Stimulated activated CD4-positive, alpha-beta T cell treated with anti-CD3 and anti-CD28 coated beads, Interleukin-12 subunit alpha, Interleukin-12 subunit beta, amount 100 ng/mL, for 4 hours (primary cell): Measurements from ENCODE around the gene MYLK4.

Experiments used
- DNase-seq: peaks from one replicate; pipeline ENCODE4 v3.0.0-alpha.2; 2020

Gene MYLK4

DNA sequence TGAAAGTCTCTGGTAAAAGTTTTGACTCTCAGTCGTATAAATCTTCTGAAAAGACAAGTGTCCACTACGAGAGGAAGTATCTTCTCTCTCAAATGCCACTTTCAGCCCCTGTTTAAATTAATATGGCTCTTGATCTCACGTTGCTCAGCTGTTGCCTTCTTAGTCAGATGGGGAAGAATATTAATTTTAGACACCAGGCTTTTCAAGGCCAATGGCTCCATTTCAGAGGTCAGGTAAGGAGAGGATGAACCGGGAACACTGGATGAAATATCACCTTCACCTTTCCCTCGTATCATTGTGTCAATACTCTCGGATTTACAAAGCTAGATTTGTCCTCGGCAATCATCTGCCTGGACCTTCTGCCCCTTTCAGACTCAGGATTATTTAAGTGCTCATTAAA lies at the start of gene MYLK4:
Gene MYLK4 (minus strand): TSS at position 91 of the 400 bp plus-strand sequence. CDS start 1,628 bp downstream, outside the sequence.
- DNase-seq, result no peak

DNA sequence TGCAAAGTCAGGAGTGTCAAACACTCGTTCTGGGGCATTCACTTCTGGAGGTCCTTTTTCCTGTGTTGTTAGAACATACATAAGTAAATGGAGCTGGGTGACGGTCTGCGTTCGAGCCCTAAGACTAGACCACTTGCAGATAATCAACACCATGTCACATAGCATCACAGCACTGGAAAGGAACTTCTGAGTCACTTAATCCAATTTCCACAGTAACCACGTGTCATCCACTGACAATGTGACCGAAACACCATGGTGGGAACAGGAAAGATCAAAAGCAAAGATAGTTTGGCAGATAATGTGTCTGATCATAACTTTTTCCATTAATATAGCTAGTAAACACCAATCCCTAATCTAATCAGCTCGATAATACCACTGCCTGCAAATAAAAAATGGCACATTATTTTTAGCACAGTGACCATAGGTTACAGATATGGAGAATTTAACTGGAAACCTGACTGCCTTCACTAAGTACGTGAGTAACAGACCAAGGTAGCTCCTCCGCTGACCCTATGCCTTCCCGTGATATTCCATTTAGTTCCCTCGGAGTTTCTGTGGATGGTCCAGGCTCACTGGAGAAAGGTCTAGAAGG lies 49.3 kb upstream of the MYLK4 start:
- no peak for DNase-seq

DNA sequence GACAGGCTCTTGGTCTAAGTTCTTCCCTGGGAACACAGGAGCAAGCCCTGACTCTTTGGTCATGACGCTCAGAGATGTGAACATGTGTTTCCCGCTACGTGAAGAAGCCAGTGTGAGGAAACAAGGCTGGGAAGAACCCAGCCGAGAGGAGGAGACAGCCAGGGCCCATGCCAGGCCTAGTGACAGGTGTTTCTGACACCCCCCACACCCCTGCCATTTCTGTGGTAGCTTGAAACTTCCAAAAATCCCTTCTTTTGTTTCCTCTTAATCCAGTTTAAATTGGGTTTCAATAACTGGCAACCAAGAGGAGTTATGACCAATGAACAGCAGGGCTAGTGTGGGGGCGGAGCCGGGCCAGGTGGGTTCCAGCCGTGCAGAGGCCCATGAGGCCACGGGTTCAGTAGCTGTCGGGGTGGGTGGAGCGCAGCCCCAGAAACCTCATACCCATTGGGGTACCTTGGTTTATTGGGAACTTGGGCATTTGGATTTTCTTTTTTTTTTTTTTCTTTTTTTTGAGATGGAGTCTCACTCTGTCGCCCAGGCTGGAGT lies 47.9 kb upstream of the MYLK4 start:
- DNase-seq, result no peak

DNA sequence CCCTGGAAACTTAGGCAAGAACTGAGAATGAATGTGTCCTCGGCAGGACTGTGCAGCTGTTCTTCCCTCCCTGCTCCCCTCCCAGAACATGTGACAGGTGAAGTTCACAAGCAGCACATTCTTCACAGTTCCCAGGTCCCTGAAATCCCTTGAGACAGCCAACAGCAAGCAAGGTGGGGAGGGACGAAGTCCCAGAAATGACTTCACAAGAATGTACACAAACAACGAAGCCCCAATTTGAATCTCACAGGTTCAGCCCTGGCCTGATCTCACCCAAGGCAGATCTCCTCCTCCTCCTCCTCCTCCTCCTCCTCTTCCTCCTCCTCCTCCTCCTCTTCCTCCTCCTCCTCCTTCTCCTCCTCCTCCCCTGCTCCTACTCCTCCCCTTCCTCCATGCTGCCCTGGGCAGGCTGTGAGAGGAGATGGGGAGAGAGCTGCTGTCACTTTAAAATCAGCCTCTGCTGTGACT lies 46.9 kb upstream of the MYLK4 start:
- DNase-seq, result no peak

DNA sequence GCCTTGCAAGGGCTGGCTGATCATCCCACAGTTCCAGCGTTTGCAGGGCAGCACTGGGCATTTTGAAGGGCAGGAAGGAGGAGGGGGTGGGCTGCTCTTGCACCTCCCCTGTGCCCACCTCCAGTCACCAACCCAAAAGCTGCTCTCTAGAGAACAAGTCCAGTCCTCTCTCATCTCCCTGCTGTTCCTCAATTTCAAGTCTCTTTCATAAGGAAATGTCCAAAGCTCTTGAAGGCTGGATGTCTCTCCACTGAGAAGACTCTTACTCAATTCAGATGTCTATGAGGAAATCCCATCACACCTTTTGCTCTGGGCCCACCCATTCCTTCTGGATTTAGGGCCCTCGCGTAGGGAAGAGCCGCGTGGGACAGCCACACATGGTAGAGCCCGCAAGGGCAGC lies 46.1 kb upstream of the MYLK4 start:
- DNase-seq, result no peak

DNA sequence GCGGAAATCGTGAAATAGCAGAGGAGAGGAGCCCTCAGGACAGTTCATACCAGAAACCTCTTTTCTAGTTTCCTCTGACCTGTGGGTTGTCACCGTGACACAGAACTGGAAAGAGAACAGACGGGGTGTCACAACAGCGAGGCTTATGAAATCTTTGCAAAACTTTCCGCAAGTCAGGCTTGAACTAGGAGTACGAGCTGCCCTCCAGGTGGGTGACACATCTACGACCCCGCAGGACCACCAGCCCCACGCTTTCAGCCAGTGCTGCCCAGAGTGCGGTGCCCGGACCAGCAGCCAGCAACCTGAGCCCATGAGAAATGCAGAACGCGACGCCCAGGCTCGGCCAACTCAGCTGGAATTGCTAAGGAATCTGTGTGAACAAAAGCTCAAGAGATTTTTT lies 45.2 kb upstream of the MYLK4 start:
- no peak for DNase-seq

DNA sequence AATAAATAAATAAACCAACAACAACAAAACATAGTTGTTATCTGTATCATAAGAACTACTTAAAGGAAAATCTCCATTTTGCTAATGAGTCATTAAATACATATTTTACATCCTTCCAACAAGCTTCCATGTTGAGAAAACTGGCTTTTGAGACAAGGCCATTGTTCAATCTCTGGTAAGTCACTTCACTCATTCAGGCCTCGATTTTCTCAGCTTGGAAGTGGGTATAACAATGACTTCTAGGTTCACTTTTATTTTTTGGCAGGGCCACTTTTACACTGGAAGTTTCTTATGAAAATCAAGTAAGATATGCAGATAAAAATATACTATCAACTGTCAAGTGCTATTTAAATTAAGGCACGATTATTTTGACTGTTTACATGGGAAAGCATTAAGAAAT lies 44.4 kb upstream of the MYLK4 start:
- no peak for DNase-seq

DNA sequence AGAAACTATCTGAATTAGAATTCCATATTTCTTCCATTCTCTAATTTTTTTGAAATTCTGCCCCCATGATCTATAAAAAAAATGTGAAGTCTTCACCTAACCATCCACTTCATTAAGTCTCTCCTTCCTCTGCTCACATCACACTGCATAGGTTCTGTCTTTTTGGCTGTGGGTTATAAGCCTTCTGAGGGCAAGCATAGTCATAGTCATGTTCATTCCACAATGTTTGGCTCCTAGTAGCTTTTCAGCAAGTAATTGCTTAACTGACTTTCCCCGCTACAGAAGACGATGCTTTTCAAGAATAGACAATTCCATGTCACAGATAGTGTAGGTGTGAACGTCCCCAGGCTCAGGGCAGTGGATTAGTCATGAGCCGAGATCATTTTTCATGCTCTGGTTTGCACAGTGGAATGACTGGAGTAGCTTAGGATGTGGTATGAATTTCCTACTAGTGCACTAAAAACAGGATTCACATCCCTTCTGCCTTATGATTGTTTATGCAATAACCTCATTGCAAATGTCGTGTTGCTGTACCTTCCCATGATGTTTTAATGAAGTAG lies 43.5 kb upstream of the MYLK4 start:
- no peak for DNase-seq

DNA sequence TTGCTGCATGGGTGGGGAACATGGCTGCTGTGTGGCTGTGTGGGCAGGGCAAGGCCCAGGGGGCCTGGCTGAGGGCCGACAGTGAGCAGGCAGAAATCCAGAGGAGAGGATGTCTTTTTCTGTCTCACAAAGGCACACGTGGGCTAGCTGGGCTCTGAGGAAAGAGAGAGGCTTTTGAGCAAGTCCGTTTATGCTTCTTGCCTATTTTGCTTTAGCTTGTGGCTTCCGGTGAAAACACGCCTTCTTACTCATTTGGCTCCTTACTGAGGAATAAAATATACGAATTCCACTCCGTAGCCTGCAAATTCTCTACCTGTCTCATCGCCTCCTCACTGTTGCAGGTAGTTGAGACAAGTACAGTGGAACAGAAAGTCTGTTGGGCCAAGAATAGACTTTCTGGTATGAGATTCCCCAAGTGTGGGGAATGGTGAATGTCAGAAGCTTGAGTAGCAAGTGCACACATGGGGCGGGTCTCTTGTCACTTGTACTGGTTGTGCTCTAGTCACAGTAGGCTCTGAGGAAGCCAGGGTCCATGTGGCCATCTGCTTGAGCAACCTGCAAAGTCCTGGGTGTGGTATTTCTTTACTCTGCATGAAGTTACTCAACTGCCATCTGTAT lies 42.9 kb upstream of the MYLK4 start:
- DNase-seq, result no peak

DNA sequence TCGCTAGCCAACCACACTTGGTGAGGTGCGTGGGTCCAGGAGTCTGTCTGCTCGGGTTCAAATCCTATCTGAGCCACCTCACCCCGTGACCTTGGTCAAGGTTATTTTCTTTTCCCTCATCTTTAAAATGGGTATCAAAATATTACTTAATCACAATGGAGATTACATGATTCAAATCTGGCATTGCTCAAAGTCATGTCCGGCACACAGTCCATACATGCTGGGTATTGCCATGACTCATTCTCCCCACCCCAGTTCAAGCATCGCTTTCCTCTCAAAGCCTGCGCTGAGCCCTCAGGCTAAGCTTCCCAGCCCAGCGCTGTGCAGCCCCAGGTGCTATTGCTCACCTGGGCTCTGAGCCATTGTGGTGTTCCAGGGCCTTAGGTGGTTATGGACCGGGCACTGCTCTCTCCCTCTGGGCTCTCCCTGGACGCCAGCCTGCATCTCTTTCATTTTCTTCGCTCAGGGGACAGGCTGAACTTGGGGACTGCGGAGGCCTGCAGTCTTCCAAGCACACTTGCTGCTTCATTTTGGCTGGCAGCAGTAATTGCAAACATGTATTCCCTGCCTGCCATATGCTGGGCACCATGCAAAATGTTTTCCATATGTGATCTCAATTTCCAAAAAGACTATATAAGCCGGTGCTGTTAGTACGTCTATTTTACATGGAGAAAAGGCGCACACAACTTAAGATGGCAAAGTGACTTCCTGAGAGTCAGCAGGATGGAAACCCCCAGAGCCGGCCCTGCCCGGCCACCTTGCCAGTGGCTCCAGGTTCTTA lies 41.8 kb upstream of the MYLK4 start:
- no peak for DNase-seq

DNA sequence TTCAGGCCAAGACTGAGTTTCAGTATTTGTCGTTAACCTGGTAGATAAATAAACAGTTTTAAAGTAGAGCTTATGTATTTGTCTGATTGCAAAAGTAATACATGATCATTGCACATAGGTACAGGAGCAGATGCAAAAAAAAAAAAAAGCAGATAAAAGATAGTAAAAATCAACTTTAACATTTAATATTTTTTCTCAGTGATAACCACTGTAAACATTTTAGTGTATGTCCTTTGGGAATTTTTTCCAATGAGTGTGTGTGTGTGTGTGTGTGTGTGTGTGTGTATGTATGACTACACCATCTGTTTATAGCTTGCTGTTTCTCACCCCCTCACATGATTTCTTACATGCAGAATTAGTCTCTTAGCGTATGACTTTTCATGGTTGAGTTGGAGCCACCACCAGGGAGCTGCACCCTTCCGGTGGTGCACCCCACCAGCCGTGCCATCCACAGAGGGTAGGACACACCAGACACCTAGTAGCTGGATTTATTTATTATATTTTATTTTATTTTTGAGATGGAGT lies 40.8 kb upstream of the MYLK4 start:
- no peak for DNase-seq

DNA sequence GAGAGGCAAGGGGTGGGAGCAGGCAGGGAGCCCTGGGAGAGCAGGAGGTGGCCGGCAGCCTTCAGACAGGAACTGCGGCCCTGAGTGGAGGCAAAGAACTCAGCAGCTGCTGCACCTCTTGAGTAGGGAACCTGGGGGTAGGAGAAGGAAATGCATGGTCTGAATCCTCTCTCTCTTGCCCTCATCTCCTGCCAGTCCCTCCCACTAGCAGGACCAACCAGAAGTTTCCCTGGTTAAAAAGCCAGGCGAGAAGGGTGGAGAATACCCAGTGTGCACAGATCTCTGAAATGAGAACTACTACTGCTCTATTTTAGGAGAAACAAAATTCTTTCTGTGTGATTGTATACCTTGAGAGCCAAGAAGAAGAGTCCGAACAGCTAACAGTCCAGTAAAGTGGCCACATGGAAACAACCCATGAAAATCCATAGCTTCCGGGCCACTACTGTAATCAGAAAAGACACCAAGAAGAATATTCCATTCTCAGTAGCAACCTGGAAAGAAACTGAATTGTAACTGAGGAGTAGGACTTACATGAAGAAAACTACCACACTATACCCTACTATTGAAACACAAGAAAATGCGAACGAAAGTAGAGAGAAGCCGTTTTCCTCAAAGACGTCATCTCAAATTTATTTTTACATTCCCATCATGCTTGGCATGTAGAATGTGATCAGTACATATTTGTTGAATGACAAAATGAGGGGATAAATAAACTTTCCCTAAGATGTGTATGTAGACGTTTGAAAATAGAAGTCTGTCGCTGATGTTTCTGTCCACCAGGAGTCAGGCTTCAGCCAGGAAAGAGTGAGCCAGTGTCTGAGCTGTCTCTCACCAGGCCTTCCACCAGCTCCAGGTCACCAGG lies 40.1 kb upstream of the MYLK4 start:
- peak; percentile 25 for DNase-seq

DNA sequence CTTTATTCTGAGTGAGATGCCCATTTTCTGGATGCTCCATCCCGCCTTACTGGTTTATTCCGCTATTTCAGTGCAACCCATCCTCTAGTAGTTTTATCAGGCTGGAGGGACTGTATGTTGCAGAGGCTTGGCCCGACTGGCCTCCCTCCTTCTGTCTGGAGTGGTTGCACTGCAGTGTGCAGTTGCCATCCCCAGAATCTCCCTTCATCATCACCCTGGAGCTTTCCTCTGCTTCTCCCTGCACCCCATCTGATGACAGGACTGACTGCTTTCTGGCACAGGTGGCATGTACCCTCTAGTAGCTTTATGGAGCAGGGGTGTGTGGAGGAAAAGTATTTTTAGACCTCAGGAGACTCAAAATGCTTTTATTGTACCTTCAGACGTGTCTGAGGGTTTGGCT lies 35.5 kb upstream of the MYLK4 start:
- DNase-seq, result no peak

DNA sequence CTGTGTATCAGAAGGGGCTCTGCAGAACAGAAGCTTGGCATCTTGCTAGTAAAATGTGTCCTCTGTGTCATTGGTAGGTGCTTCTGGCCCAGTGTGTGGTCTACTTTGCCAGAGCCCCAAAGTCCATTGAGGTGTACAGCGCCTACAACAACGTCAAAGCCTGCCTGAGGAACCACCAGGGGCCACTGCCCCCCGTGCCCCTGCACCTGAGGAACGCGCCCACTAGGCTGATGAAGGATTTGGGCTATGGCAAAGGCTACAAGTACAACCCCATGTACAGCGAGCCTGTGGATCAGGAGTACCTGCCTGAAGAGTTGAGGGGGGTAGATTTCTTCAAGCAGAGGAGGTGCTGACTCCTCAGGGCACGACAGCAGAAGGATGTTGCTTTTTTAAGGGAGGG lies 34.2 kb upstream of the MYLK4 start:
- no peak for DNase-seq

DNA sequence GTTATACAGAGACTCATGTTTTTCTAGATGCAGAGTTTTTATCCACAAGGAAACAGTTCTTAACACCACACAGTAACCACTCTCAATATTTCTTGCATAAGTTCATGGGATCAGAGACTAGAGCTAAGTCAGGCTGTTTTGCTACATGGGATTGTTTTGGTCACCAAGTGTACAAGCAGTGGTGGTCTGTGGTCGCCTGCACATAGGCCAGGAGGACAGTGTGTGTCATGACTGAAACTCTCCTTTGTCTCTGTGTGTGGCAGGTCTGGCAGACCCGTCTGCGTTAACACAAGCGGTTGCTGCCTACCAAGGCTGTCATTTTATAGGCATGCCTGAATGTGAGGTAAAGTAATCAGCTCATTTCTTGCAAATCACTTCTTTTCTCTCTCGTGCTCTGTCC lies 33.3 kb upstream of the MYLK4 start:
- no peak for DNase-seq

DNA sequence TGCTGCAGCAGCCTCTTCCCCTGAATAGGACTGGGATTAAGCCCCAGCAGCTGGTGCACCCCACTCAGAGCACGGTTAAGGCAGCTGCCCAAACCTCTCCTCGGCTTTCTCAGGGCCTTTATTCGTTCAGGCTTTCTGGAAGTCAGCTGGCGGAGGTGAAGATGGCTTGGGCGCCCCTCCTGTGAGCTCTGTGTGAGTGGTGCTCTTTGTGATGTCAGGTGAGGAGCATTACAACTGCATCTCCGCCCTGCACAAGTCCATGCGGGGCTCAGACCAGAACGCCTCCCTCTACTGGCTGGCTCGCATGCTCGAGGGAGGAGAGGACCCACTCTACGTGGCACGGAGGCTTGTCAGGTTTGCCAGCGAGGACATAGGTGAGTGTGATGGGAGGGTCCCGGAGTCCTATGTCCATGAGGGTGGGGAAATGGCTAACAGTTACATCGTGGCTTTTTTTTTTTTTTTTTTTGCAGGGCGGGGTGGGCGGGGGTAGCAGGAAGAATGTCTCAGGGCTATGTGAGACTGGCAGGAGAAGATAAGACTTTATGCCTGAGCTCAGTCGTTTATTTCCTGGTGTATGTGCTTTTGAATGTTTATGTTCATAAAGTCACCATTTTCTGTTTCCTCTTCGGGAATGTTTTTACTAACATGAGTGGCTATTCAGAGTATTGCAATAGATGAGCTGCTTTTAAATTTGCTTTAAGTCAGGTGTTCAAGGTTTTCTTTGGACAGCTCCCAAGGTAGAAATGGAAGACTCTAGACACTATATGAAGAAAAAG lies 32.7 kb upstream of the MYLK4 start:
- no peak for DNase-seq

DNA sequence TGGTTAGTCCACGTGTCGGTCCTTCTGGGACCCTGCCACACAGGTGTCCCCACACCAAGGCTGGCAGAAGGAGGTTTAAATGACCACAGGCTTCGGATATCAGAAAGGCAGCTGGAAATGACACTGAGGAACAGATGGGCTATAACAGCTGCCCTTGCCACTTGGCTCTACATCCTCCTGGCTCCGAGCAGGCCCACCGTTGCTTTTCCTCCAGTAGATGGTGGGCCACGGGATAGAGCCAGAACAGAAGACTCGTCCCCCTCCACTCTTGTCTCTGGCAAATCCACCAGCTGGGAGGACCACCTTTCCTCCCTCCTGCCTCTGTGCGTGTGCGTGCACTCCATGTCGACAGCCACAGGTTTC lies 32.1 kb upstream of the MYLK4 start:
- DNase-seq, result no peak

DNA sequence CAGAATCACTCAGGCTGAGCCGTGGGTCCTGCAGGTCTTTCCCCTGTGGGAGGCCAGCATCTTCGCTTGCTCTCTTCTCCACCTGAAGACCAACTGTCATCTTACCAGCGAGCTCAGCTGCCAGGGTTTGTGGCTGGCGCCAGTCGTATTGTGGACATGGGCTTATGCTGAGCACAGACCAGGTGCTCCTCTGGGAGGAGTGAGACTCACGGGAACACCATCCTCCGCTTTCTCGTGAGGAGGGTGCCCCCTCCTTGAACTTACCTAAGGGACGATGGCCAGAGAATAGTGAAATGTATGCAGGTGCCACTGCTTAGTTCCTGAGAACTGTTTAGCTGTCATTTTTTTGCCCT lies 31.6 kb upstream of the MYLK4 start:
- DNase-seq, result no peak

DNA sequence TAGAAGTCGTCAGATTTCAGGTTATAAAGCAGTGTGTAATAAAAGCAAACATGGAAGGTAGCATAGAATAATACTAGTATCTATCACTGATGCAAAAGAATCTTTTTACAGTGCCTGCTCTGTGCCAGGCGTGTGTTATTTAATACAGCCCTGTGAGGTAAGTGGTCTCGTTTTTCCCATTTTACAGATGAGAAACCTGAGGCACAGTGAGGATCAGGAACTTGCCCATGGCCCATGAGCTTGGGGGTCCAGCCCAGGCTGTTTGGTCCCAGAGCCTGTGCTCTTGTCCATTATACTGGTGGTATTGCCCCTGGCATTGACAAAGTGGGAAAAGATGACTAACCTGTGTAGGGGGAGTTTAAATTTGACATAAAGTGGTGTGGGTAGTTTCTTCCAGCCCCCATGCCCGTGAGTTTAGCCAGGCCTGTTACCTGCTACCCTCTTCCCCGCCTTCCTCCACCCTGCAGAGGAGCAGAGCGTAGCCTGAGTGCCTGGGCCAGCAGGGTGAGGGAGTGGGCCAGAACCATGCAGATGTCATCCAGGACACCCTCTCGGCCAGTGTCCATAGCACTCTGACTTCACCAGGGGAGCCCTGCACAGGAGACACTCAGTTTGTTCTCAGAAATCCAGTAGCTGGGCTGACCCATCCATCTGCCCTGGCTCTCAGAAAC lies 31.1 kb upstream of the MYLK4 start:
- no peak for DNase-seq

DNA sequence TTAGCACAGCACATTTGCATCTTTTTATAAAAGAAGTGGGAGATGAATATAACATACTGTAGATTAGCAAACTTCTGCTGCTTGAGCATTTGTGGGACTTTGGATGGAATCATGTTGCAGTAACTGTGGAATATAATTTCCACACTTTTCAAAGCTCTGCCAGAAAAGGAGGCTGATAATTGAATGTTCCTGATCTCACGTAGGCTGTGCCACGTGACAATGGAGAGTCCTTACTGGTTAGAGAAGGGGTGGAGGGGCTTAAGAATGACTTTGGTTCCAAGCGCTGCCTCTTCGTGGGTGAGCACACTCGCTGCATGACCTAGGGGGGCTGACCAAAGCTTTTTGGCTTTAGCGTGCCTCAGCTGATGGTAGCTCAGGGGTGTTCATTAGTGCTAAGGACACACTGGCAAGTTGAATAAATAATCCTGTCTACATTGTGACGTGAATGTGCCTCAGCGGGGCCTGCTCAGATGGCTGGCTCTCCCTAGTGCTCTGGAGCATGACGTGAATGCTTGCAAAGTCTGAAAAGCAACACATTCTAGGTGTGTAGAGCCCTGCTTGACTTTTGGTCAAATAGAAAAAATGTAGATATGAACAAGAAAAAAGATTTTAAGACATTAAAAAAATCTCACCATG lies 29.5 kb upstream of the MYLK4 start:
- no peak for DNase-seq

DNA sequence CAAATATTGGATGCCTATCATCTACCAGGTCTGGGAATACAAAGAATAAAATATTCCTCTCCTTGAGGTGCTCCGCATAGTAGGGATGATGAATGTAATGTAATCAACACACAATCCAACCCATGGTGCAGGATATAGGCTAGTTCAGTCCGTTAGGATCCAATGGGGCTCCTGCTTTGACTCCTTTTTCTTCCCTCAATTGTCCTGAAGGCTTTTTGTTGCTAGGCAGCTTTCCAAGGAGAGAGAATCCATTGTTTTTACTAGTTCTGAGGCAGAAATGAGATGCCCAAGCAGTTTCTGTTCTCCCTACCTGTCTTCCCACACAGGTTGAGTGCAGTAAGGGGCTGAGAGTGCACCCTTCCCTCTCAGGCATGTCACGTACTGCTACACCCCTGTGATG lies 26.5 kb upstream of the MYLK4 start:
- DNase-seq, result no peak
